Kidney capillary endothelial cell (primary cell): ENCODE results near the gene MFSD11.
"Not testable (repeated sequence)": the region's sequence is repeated elsewhere in the genome, so short reads cannot be mapped to it uniquely, and the experiment has no call there.

ENCODE experiments used
- DNase-seq: peaks from one replicate; pipeline ENCODE4 v3.0.0-alpha.2; 2018; ENCODE audit warnings: low spot score

MFSD11 gene

DNA sequence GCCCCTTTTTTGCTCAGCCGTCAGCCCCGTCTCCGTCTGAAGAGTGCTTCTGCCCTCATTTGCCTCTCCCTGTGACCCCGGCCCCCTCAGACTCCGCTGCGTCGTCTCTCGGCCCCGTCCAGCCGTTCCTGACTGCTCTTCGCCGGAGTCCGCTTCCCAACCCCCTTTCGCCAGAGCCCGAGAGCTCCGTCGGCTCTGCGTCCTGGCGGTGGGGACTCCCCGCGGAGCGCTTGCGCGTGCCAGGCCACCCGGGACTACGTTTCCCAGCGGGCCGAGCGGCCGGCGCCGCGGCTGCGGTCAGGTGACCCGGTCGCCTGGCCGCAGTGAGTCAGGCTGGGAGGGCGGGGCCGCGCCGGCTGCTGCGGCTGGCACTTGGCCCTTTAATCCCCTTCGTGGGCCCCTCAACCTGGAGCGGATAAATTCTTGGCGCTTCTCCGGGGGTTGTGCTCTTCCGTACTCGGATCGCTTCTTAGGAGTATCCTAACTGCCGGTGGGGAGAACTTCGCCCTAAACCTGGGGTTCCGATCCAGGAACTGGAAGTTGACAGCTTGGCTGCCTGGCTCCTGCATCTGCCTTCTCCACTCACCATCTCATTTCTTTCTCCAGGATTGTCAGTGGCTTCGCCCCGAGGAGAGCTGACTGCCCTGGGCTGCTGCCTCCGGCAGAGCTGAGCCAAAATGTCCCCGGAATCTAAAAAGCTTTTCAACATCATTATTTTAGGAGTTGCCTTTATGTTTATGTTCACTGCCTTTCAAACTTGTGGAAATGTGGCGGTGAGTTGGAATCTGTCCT is at the start of gene MFSD11:
Gene MFSD11, plus strand, starts transcription at position 444 of the 792 bp plus-strand sequence. Its CDS starts 234 bp downstream, at position 678.
- peak; percentile 91 for DNase-seq

DNA sequence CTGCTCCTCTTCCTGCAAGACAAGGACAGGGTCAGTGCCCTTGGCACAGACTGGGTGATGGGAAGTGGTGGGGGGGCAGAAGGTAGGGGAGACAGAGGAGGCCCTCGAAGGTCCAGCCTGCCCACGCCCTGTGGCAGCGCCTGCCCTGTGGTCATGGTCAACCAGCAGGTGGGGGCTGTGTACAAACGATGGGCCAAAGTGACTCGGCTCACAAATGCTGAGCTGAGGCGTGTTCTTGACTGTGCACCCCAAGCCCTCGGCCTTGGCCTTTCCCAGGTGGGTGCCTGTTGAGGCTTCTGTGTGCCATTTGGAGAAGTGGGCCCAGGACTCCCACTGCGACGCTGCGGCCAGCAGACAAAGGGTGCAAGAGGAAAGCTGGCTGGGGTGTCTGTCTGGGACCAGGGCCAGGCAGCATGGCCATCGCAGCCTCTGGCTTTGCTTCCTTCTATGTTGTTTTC is 49.7 kb upstream of the MFSD11 start:
- no peak for DNase-seq

DNA sequence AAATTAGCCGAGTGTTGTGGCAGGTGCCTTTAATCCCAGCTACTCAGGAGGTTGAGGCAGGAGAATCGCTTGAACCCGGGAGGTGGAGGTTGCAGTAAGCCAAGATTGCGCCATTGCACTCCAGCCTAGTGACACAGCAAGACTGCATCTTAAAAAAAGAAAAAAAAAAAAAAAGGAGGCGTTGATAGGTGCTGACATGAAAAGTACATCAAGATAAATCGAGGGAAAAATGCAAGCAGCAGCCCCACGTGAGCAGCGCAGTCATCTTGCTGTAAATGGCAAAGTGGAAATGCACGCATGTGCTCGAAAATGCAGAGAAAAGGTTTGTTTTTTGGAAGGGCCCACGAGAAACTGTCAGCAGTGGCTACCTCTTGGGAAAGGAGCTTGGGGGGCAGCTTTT is 48.1 kb upstream of the MFSD11 start:
- DNase-seq, result no peak

DNA sequence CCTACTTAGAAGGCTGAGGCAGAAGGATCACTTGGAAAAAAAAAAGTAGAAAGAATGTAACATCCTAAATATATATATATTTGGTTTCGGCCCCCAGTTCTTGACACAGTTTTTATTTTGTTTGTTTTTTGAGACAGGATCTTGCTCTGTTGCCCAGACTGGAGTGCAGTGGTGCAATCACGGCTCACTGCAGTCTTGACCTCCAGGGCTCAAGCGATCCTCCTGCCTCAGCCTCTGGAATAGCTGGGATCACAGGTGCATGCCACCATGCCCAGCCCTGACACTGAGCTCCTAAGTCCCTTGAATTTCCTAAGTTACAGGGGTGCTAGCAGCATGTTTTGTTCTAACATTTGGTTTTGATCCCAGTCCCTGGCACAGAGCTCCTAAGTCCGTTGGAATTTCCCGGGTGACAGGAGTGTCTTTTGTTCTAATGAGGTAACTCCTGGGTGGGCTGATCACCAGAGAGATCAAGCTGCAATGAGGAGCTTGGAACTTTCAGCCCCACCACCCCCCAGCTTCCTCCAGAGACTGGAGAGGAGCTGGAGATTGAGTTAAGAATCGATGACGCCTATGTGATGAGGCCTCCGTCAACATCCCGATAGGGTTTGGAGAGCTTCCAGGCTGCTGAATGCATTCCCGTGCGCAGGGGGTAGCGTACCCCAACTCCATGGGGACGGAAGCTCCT is 47.2 kb upstream of the MFSD11 start:
- no peak for DNase-seq

DNA sequence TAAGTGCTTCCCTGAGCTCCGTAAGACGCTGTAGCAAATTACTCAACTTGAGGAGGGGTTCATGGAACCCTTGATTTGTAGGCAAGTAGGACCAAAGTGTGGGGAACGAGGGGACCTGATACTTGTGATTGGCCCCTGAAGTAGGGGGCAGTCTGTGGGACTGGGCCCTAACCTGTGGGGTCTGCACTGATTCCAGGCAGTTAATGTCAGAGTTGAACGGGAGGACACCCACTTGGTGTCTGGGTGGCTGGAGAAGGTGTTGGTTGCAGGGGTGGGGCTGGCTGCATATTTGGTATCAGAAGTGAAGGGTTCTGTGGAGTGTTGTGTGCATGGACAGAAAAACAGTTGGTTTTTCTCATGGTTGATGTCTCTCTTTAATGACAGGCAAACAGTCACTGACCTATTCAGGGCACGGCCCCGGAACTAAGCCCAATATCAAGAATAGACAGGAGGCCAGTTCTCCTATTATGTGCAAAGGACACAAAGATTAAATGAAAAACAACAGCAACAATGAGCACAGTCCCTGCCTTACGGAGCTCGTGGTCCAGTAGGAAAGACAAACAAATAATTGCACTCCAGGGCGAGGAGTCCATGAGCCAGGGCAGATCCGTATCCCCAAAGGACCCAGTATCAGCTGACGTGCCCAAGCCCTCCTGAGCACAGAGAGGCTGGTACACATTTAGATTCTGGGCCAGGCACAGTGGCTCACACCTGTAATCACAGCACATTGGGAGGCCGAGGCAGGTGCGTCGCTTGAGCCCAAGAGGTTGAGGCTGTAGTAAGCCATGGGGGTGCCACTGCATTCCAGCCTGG is 46.3 kb upstream of the MFSD11 start:
- DNase-seq, result no peak

DNA sequence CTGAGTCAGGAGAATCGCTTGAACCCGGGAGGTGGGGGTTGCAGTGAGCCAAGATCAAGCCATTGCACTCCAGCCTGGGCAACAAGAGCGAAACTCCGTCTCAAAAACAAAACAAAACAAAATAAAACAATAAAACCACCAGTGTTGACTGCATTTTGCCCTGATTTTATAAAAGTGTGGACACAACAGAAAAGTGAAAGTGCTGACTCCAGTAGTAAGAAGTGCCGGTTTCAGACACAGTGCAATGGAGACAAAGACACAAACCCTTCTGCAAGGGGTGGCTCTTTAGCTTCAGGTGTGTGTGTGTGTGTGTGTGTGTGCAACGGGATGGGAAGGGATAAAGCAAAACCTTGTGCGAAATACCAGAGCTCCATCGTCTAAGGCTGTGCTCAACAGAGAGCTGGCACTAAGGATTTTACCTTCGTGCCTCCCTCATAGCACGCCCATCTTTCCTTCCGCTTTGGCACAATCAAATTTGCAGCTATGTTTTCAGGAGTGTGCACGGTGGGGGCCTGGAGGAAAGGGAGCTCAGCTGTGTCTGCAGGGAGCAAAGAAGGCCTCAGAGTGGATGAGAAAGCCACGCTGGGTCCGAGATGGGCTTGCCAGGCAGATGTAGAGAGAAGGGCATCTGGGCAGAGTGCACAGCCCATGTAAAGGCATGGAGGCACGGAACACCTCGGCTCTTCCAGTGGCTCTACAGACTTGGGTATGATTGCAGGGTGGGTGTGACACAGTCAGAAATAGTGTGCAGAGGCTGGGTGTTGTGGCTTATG is 42.7 kb upstream of the MFSD11 start:
- DNase-seq, result no peak

DNA sequence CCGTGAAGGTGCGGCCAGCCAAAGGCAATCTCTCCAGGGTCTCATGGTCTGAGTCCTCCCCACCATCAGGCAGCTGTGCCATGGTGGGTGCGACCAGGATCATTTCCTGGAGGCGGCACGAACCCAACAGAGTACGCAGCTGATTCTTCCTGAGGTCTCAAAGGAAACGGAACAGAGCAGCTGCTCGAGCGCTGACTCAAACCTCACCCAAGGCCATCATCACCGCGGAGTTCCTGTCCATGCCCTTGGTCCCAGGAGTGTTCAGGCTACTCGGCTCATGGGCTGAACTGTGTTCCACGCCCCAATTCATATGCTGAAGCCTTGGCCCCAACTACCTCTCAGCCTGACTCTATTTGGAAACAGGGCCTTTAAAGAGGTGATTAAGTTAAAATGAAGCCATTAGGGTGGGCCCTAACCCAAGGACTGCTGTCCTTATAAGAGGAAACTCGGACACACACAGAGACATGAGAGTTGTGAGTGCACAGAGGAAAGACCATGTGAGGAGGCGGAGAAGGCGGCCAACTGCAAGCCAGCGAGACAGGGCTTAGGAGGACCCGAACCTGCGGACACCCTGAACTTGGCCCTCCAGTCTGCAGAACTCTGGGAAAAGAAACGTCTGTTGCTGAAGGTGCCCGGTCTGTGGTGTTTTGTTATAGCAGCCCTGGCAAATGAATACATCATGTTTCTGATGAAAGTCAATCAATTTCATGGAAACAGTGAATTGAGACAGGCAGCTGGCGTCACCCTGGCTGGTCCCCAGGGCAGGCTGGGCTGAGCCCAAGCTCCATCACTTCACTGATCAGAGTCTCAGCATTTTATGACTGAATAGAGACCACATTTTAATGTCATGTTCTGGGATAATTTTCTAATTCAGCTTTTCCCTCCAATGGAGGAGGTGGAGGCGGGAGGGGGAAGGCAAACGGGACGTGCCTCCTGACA is 40.9 kb upstream of the MFSD11 start:
- DNase-seq, result peak; percentile 87

DNA sequence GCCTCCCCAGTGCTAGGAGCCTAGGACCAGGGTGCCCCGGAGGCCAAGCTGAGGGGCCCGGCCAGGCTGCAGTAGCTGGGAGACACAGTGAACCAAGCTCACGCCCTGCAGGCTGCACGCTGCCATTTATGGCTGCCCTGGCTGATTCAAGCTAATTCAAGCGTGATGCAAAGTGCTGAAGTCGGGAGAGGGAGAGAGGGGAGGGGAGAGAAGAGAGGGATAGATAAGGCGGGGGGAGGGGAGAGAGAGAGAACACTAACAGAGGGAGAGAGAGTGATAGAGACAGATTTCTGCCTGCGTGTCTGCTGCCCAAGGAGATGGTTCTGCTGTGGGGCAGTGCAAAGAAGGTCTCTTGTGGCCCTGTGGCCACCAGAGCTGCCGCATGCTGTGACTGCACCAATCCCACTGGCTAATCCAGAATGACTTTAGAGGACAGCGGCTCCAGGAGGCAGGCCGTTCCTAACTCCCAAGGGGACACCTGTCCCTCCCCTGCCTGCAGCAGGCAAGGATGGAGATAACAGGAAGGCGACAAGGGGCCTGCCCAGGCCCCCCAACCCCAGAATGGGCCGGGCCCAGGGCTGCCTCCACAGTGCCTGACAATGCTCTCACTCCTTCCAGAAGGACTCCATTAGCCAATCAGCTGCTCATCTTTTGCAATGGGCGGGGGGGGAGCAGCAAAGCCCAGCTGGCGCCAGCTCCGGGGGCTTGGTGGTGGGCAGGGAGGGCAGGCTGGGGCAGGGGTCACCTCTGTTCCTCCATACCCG is 40.0 kb upstream of the MFSD11 start:
- DNase-seq, result no peak

DNA sequence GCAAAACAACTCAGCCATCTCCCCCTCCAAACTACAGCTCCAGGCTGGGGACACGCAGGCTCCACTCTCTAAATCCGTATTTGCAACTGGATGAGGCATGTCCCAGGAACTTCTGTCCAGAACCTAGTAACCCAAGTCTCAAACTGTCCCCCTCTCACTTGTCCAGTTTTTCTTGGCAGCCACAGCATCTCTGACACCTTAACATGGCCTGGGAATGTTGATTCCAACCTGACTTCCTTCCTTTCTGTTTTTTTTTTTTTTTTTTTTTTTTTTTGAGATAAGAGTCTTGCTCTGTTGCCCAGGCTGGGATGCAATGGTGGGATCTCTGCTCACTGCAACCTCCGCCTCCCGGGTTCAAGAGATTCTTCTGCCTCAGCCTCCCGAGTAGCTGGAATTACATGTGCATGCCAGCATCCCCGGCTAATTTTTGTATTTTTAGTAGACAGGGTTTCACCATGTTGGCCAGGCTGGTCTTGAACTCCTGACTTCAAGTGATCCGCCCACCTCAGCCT is 39.4 kb upstream of the MFSD11 start:
- DNase-seq, result not testable (repeated sequence)

DNA sequence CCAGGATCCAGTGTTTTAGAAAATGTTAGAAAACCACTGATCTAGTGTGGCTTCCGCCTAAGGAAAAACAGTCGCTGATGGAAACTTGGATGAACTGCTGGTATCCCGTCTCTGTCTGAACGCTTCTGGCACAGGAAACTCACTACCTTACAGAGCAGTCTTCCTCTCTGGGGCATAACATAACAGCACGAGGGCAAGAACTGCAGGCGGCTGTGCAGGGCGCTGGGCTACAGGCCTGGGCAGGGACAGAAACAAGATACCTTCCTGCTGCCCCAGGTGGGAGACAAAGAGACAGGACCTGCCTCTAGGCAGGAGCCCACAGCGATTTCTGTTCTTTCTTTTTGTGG is 37.7 kb upstream of the MFSD11 start:
- peak; percentile 32 for DNase-seq

DNA sequence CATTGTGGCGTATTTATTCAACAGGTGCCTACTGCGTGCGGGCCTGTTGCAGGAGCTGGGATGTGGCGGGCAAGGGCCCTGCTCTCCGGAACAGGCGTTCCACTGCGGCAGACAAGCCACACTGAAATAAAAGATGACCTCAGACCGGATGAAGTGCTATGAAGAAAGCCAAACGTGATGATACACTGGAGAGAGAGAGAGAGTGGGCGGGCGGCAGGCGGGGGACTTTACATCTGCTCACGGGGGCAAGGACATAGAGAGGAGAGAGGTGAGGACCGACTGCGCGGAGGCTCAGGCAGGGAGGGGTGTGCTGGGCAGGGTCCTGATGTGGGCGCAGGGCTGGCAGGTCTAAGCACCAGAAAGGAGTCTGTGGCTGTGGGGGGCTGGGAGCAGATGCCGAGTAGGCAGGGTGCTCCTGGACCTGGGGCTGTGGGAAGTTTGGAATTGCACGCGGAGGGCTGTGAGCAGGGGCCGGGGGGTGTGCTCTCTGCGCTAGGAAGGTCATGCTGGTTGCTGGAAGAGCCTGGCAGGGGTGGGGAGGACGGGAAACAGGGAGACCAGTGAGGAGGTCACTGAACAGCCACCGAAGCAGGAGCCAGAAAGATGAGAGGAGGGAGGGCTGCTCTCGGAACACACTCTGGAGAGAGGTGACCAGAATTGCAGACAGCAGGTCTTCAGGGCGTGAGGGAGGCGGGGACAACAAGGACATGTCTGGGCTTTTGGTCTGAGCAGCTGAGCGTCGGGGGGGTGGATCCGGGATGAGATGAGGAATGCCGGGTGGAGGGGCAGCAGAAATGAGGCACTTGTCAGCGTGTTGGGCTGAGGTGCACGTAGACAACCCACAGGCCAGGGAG is 37.1 kb upstream of the MFSD11 start:
- DNase-seq, result peak; percentile 86

DNA sequence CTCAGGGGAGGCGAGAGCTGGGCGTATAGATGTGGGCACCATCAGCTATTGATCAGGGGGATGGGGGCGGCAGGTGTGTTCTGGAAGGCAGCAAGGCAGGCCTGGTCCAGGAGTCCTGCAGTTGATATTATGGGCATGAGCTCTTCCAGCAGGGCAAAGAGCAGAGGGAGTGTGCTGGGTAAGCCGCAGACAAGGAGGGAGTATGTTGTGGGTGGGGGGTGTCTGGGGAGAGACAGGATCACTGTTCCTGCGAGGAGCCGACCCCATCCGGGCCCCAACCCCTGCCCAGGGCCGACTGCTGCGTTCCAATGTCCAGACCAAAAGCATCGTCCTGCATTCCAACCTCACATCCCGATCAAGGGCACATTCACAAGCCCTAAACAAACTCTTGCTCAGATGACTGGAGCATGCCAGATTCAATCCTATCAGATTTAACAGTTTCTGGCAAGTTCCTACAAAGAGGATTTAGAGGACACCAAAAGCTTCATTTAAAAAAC is 36.4 kb upstream of the MFSD11 start:
- no peak for DNase-seq

DNA sequence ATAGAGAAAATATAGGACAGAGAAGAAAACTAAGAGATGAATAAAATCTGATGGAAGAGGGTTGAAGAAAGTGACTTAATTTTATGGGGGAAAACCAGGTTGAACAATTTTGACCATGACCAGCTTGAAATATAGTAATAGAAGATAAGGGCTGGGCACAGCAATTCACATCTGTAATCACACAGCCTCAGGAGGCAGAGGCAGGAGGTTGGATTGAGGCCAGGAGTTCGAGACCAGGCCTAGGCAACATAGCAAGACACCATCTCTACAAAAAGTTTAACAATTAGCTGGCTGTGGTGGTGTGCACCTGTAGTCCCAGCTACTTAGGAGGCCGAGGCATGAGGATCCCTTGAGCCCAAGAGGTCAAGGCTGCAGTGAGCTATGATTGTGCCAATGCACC is 35.8 kb upstream of the MFSD11 start:
- no peak for DNase-seq

DNA sequence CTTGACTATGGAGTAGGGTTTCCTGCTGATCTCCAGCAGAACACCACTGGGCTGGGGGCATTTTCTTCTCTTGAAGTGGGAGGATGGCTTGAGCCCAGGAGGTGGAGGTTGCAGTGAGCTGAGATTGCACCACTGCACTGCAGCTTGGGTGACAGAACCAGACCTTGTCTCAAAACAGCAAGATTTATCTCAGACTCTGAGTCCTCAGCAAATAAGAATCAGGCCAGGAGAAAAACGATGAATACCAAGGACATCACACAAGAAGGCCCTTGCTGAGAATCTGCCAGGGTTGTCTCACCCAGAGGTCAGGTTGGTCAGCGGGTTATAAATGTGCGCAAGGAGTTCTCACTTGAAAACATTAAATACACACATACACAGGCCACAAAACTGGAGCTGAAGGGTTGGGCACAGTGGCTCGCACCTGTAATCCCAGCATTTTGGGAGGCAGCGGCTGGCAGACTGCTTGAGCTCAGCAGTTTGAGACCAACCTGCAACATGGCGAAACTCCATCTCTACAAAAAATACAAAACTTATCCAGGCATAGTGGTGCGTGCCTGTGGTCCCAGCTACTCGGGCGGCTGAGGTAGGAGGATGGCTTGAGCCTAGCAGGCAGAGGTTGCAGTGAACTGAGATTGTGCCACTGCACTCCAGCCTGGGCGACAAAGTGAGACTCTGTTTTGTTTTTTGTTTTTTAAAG is 34.8 kb upstream of the MFSD11 start:
- DNase-seq, result no peak

DNA sequence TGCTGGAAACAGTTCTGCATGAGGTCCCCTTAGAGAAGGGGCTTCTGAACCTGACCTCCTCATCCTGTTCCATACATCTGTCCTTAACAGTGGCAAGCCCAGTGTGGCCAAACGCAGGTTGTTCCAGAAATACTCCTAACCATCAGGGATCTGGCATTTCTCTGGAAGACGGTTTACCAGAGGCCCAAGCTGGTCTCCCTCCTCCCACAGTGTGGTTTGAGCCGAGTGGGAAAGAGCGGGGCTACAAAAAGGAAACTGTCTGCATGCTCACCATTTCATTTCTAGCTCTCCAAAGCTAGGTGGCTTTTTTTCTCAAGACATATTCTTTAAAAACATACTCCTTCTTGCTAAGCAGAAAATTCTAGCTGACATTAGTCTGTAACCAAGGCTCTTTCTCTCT is 33.1 kb upstream of the MFSD11 start:
- DNase-seq, result no peak

DNA sequence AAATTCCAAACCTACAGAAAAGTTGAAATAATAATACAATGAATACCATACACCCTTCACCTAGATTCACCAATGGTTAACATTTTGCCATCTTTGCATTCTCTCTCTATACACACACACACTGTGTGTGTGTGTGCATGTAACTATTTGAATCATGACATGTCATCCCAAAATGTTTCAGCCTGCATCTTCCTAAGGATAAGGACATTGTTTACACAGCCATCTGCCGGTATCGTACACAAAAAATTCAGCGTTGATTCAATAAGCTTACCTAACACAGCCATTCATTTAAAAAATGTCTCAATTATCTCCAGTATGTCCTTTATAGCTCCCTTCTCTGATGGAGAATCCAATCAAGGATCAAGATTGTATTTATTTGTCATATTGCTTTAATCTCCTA is 31.1 kb upstream of the MFSD11 start:
- no peak for DNase-seq

DNA sequence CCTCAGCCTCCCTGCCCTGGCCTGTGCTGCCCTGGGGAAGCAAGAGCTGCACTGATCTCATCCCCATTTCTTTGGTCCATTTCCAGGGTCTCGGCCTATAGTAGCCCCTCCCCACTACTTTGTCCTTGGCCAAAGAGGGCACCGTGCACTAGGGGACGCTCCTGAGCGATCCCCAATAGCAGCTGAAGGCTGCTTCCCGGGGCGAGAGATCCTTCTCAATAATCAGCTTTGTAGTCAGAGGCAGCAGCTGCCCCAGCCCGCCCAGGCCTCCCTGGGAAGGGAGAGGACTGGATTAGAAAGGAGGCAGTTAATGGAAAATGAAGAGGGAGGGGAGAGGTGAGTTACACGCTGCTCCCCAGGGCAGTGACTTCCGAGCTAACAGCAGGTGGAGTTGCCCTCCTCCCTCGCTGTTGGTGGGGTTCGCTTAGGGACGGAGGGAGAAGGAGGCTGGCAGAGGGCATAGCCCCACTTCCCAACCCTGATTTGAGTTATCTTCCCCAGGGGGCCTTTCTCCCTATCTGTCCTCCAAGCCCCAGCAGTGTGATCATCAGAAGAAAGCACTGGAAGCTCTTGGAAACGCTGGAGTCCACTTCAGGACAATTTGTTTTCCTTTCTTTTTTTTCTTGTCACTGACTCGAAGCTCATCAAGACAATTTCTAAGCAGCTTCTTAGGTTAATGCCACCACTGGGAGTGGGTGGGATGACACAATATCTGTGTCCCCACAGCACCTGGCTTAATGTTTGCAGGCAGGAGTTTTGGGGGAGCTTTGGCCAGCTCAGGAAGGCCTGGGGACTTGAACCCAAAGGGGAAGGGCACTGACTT is 29.7 kb upstream of the MFSD11 start:
- no peak for DNase-seq
